H1 (cell line): ENCODE data around the gene NPM1. TPM values are rescaled to one million over a fixed set of nuclear protein-coding genes. Genes with fewer than 3 reads are reported as not detected.

Experiments used
- BACH1 ChIP-seq: IDR thresholded peaks from 2 replicates; pipeline ENCODE4 v1.6.1; 2012; ENCODE audit warnings: low read length, improper control_type of control experiment
- BCL11A ChIP-seq, 2 experiments: IDR thresholded peaks; one replicate each; pipeline ENCODE4 v1.6.1; 2011; ENCODE audit warnings: low read depth in 2 of 2, low read length in 2 of 2, mild to moderate bottlenecking in 2 of 2
- CEBPB ChIP-seq: IDR thresholded peaks from 2 replicates; pipeline ENCODE4 v1.6.1; 2012; ENCODE audit warnings: low read depth, low read length
- CHD1 ChIP-seq: IDR thresholded peaks from 2 replicates; pipeline ENCODE4 v1.6.1; 2012; ENCODE audit warnings: low read depth, low read length, improper control_type of control experiment
- CREB1 ChIP-seq: IDR thresholded peaks from 2 replicates; pipeline ENCODE4 v1.6.1; 2012; ENCODE audit warnings: inconsistent platforms
- EGR1 ChIP-seq: IDR thresholded peaks from 2 replicates; pipeline ENCODE4 v1.6.1; 2011; ENCODE audit warnings: low read depth, low read length, borderline replicate concordance
- HDAC2 ChIP-seq, 2 experiments: fragments of 300-600 bp in 1 of 2; sonication (generic) in 1 of 2; IDR thresholded peaks; 2 replicates each; pipeline ENCODE4 v1.6.1; 2011 to 2012; ENCODE audit warnings: low read depth in 2 of 2, low read length in 2 of 2, mild to moderate bottlenecking in 2 of 2, moderate library complexity in 2 of 2, borderline replicate concordance in 1 of 2, inconsistent platforms in 1 of 2
- JUND ChIP-seq: IDR thresholded peaks from 2 replicates; pipeline ENCODE4 v1.6.1; 2011; ENCODE audit warnings: mild to moderate bottlenecking, improper control_type of control experiment, low read length
- KDM4A ChIP-seq: IDR thresholded peaks from one replicate; pipeline ENCODE4 v1.7.1; 2012; ENCODE audit warnings: low read depth, mild to moderate bottlenecking, moderate library complexity, low read length, inconsistent platforms; ENCODE audit not compliant: severe bottlenecking
- POU5F1 ChIP-seq: IDR thresholded peaks from 2 replicates; pipeline ENCODE4 v1.6.1; 2011; ENCODE audit warnings: low read depth, mild to moderate bottlenecking, low read length, moderate library complexity
- RAD21 ChIP-seq, 2 experiments: IDR thresholded peaks in 1 of 2; conservative IDR thresholded peaks in 1 of 2; 2 replicates each; pipeline ENCODE4 v1.6.1; 2011; ENCODE audit warnings: low read depth in 2 of 2, low read length in 2 of 2, improper control_type of control experiment in 1 of 2, inconsistent platforms in 1 of 2, mild to moderate bottlenecking in 1 of 2, moderate library complexity in 1 of 2
- RNF2 ChIP-seq: fragments of 200-900, 300-1000 bp; sonication (generic); IDR thresholded peaks from 2 replicates; pipeline ENCODE4 v1.7.1; 2016; ENCODE audit warnings: borderline replicate concordance, low read depth, mild to moderate bottlenecking, antibody characterized with exemption, low read length; ENCODE audit not compliant: poor library complexity, severe bottlenecking; ENCODE audit errors: missing control alignments
- SIX5 ChIP-seq: IDR thresholded peaks from 2 replicates; pipeline ENCODE4 v1.6.1; 2011; ENCODE audit warnings: mild to moderate bottlenecking, low read depth, low read length
- TAF1 ChIP-seq: IDR thresholded peaks from 2 replicates; pipeline ENCODE4 v1.6.1; 2011; ENCODE audit warnings: mild to moderate bottlenecking, low read depth, low read length
- TAF7 ChIP-seq: optimal IDR thresholded peaks from 2 replicates; pipeline ENCODE3; 2011; ENCODE audit warnings: low read depth, mild to moderate bottlenecking, inconsistent platforms, low read length, moderate library complexity, borderline replicate concordance
- TCF12 ChIP-seq: IDR thresholded peaks from 2 replicates; pipeline ENCODE4 v1.6.1; 2011; ENCODE audit warnings: low read depth, mild to moderate bottlenecking, low read length
- YY1 ChIP-seq: IDR thresholded peaks from 2 replicates; pipeline ENCODE4 v1.6.1; 2011; ENCODE audit warnings: low read depth, mild to moderate bottlenecking, low read length
- polyA plus RNA-seq, 7 experiments: library from polyadenylated mRNA; depleted of rRNA in 3 of 7; stranded (reverse) in 5 of 7; unstranded in 2 of 7; fragments of >200 nt in 5 of 7; fragments of 200-250 nt in 2 of 7; gene quantifications; 1 replicate in 5 of 7; 2 replicates in 1 of 7; 4 replicates in 1 of 7; pipeline versions ENCODE4 v1.2.1 to v1.2.3, GENCODE V29; 2011 to 2013; ENCODE audit warnings: missing spikeins in 2 of 7, mixed read lengths in 2 of 7
- total RNA-seq: library from RNA; stranded (reverse); fragmentation: NEBNext Ultra II Directional; extraction: Animal tissue kit (Norgen Biotek cat#: 25700); gene quantifications from 2 replicates; pipeline ENCODE4 v1.2.1, GENCODE V29; 2021

The NPM1 gene
- total and polyA plus RNA-seq, 2 of the 8 experiments (the other 6 are each of a cell fraction or from before 2014, with no cell fraction given), result 2,182 to 4,042 TPM

- TF ChIP-seq RAD21 (IDR thresholded peaks at IDR 0.05 in 1 of 2, conservative IDR thresholded peaks at IDR 0.05 in 1 of 2; ENCODE audit: low read depth in 2 of 2, low read length in 2 of 2), result peak; percentile 94 to 98
- peak; percentile 73 for TF ChIP-seq CREB1
- 0 out of 2 replicates have a peak, but pooled peaks have one; percentile 23 for TF ChIP-seq EGR1
- 0 out of 2 replicates have a peak, but pooled peaks have one; percentile 3 for TF ChIP-seq TCF12
- TF ChIP-seq YY1, result 0 out of 2 replicates have a peak, but pooled peaks have one; percentile 18
- peak; percentile 36; the same call in 1 of the 2 replicates for TF ChIP-seq JUND
- no peak for TF ChIP-seq BCL11A (IDR thresholded peaks at IDR 0.05; ENCODE audit: low read depth in 2 of 2, low read length in 2 of 2)
- 0 out of 2 replicates have a peak, but pooled peaks have one; percentile 8 for TF ChIP-seq BACH1
- 0 out of 4 replicates have a peak, but pooled peaks have one; percentile 17 to 25 for TF ChIP-seq HDAC2 (IDR thresholded peaks at IDR 0.05; ENCODE audit: borderline replicate concordance in 1 of 2, low read depth in 2 of 2, low read length in 2 of 2)
- TF ChIP-seq TAF1, result 0 out of 2 replicates have a peak, but pooled peaks have one; percentile 5
- no peak for TF ChIP-seq SIX5
- no peak for TF ChIP-seq CHD1
- no peak for TF ChIP-seq CEBPB
- TF ChIP-seq POU5F1, result no peak
- TF ChIP-seq TAF7, result peak; percentile 36
- TF ChIP-seq RNF2, result no peak
- no peak for TF ChIP-seq KDM4A
Measured at GRCh38 chr5:171418316-171418981, 30.8 kb downstream of the NPM1 start (continued).
